Nephron (organoid): Measurements from ENCODE around the gene TMEM238.

Experiments
- H3K27ac Mint-ChIP-seq, 3 experiments: 2 replicates each; pipeline ENCODE4 v1.8.0; 2020; ENCODE audit warnings: mixed read lengths in 3 of 3, mild to moderate bottlenecking in 2 of 3, moderate library complexity in 1 of 3
- H3K27me3 Mint-ChIP-seq: 2 replicates; pipeline ENCODE4 v1.8.0; 2021; ENCODE audit warnings: low read depth, mild to moderate bottlenecking, moderate library complexity, mixed read lengths
- H3K36me3 Mint-ChIP-seq: 2 replicates; pipeline ENCODE4 v1.8.0; 2020; ENCODE audit warnings: low read depth, mixed read lengths
- H3K4me1 Mint-ChIP-seq: 2 replicates; pipeline ENCODE4 v1.8.0; 2020; ENCODE audit warnings: mixed read lengths
- H3K4me3 Mint-ChIP-seq, 3 experiments: 2 replicates each; pipeline ENCODE4 v1.8.0; 2020; ENCODE audit warnings: mild to moderate bottlenecking in 3 of 3, mixed read lengths in 3 of 3, moderate library complexity in 2 of 3
- H3K9me3 Mint-ChIP-seq: 2 replicates; pipeline ENCODE4 v1.8.0; 2020; ENCODE audit warnings: mixed read lengths
- TF ChIP-seq, protein P1 (sequence below), 3 experiments: fragments of 200-600 bp; sonication (generic); IDR thresholded peaks; one replicate each; pipeline ENCODE4 v1.5.0; 2021; ENCODE audit warnings: antibody characterized with exemption in 3 of 3; ENCODE audit not compliant: unreplicated experiment in 3 of 3

The TMEM238 gene

DNA sequence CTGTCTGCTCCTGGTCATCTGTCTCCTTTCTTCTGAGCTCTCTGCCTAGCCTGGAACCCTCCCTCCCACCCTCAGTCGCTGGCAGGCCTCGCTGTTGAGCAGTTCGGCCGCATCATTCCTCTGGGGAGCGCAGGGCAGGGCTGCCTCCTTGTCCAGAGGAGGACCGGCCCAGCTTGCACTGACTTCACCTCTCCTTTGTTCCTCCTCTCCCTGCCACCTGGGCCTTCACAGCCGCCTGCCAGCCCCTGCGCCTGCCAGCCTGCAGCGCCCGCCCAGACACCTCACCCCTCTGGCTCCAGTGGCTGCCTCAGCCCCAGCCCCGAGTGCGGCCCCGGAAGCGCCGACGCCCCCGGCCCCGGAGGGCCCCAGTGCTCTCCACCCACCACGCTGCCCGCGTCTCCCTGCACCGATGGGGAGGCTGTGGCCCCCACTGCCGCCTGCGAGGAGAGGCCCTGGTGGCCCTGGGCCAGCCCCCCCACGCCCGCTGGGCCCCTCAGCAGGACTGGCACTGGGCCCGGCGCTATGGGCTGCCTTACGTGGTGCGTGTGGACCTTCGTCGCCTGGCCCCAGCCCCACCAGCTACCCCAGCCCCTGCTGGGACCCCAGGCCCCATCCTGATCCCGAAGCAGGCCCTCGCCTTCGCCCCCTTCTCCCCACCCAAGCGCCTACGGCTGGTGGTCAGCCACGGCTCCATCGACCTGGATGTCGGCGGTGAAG lies 37.2 kb downstream of the TMEM238 start:
- Mint-ChIP-seq H3K27ac (no peak overlapping the region), H3K36me3 (peaks cover 15% of the 10 kb centered on the region), H3K4me1 (peaks cover 30% of the 10 kb centered on the region), H3K27me3 (peaks cover 20% of the 10 kb centered on the region), H3K9me3 (no peaks in the 10 kb centered on the region), H3K4me3 (no peak overlapping the region)
- TF ChIP-seq, protein P1, sequence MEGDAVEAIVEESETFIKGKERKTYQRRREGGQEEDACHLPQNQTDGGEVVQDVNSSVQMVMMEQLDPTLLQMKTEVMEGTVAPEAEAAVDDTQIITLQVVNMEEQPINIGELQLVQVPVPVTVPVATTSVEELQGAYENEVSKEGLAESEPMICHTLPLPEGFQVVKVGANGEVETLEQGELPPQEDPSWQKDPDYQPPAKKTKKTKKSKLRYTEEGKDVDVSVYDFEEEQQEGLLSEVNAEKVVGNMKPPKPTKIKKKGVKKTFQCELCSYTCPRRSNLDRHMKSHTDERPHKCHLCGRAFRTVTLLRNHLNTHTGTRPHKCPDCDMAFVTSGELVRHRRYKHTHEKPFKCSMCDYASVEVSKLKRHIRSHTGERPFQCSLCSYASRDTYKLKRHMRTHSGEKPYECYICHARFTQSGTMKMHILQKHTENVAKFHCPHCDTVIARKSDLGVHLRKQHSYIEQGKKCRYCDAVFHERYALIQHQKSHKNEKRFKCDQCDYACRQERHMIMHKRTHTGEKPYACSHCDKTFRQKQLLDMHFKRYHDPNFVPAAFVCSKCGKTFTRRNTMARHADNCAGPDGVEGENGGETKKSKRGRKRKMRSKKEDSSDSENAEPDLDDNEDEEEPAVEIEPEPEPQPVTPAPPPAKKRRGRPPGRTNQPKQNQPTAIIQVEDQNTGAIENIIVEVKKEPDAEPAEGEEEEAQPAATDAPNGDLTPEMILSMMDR (IDR thresholded peaks at IDR 0.05; ENCODE audit: unreplicated experiment in 3 of 3) = no peak

DNA sequence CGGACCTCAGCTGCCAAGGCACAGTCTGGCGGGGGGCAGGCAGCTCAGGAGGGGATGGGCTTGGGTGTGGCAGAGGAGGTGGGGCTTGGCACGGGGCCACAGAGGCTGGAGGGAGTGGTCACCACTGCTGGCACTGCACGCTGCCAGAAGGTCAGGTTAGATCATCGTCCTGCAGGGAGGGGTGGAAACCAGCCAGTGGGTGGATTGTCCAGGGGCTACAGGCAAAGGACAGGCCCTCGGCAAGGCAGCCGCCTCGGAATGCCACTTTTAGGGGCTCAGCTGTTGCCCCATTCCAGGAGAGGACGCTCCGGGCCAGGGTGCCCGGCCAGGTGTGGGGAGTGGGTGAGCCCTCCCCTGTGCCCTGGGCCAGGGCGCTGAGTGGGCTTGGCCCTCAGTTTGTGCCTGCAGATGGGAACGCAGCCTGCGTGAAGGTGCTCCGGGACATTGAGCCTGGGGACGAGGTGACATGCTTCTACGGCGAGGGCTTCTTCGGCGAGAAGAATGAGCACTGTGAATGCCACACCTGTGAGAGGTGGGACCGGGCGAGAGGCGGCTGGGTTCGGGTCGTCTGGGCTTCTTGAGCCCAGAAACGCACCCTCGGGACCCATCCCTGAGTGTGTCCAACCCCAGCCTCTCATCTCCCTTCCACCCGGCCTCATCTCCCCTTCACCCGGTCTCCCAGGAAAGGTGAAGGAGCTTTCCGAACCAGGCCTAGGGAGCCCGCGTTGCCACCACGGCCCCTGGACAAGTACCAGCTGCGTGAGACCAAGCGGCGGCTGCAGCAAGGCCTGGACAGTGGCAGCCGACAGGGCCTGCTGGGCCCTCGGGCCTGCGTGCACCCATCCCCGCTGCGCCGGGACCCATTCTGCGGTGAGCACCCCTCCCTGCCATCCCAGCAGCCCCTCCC lies 38.0 kb downstream of the TMEM238 start:
- Mint-ChIP-seq H3K27me3 (peaks cover 12% of the 10 kb centered on the region), H3K9me3 (no peaks in the 10 kb centered on the region), H3K36me3 (peaks cover 19% of the 10 kb centered on the region), H3K4me1 (peaks cover 36% of the 10 kb centered on the region), H3K27ac (no peak overlapping the region), H3K4me3 (peak overlapping the region in 1 of 3 experiments; percentile 56)
- TF ChIP-seq, protein P1 (IDR thresholded peaks at IDR 0.05; ENCODE audit: unreplicated experiment in 3 of 3) = no peak

DNA sequence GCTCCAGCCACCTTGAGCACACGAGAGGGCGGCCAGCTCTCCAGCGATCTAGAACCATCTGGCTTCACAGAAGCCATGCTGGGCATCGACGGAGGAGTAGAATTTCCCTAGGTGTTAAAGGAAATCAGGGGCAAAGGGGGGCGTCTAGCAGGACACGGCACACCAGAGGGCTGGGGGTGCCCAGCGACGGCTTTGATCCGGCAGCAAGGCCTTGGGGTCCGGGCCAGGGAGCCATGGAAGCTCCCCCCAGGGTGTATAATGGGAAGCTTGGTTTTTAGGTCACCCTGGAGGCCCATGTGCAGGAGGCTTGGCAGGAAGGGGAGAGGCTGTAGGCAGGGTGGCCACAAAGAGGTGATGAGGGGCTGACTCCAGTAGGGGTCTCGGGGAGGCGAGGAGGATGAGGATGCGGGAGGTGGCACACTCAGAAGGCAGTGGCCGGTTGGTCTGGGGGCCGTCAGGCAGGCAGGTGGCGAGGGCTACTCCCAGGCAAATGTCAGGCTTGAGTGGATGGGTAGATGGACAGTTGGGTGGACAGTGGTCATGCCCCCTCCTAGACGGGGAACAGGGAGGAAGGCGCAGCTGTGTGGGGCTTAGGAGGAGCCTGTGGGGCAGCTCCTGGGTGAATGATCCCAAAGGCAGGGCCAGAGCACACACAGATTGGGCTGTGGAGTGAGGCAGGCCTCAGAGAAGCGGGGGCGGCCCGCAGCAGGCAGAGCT lies 38.8 kb downstream of the TMEM238 start:
- Mint-ChIP-seq H3K36me3 (peaks cover 19% of the 10 kb centered on the region), H3K4me3 (peak overlapping the region; percentile 7 to 56 (median 44)), H3K4me1 (peaks cover 36% of the 10 kb centered on the region), H3K27ac (peak overlapping the region in 1 of 3 experiments; percentile 26), H3K9me3 (no peaks in the 10 kb centered on the region), H3K27me3 (peaks cover 4% of the 10 kb centered on the region)
- TF ChIP-seq, protein P1 (IDR thresholded peaks at IDR 0.05; ENCODE audit: unreplicated experiment in 3 of 3) = no peak

DNA sequence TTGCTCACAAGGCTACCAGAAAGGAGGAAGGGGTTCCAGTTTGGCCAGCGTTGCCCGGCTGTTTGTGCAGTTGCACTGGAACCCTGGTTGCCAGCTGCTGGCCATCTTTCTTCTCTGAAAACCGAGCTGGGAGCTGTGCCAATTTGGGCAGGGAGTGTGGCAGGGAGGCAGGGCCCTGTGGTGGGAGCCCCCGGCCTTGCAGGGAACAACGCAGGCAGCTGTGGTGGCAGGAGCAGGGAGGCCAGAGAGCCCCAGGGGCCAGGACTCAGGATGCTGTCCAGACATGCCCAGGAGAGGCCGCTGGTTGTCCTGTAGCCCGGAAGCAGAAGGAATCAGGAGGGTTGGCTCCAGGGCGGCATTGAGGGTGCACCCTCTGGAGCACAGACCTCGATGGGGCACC lies 39.6 kb downstream of the TMEM238 start:
- H3K36me3 Mint-ChIP-seq = peaks cover 19% of the 10 kb centered on the region
- H3K27me3 Mint-ChIP-seq = peaks cover 4% of the 10 kb centered on the region
- H3K4me3 Mint-ChIP-seq = no peak overlapping the region
- TF ChIP-seq, protein P1 (IDR thresholded peaks at IDR 0.05; ENCODE audit: unreplicated experiment in 3 of 3) = no peak
- peaks cover 36% of the 10 kb centered on the region for H3K4me1 Mint-ChIP-seq
- H3K27ac Mint-ChIP-seq = no peak overlapping the region
- no peaks in the 10 kb centered on the region for H3K9me3 Mint-ChIP-seq

DNA sequence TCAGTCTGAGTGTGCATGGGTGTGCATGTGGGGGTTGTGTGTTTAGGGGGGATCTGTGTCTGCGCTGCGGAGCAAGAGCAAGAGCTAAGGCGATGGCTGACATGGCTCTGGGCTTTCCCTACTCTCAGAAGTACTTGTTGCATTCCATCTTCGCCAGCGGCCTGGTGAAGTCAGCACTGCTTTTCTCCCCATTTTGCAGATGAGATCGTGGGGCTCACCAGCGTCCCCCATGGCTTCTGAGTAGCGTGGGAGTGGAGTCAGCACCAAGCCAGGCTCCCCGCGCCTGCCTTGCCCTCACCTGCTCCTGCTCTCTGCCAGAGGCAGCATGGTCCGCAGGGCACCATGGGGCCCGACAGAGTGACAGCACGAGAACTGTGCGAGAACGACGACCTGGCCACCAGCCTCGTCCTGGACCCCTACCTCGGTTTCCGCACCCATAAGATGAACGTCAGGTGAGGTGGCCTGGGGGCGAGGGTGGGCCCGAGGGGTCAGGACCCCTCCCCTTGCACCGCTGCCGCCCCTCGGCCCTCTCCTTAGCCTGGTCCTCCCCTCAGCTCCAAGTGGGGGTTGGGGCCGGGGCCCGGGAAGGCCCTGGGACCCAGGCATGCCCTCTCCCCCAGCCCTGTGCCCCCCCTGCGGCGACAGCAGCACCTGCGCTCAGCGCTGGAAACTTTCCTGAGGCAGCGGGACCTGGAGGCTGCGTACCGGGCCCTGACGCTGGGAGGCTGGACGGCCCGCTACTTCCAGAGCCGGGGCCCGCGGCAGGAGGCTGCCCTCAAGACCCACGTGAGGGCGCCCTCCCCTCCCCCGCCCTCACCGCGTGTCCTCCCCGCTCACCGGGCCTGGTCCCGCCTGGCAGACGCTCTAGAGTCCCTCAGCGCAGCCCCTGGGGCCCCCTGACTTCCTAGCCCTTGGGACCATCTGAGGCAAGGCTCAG lies 42.2 kb downstream of the TMEM238 start:
- Mint-ChIP-seq H3K9me3 (no peaks in the 10 kb centered on the region), H3K27me3 (peaks cover 2% of the 10 kb centered on the region), H3K4me1 (peaks cover 28% of the 10 kb centered on the region), H3K36me3 (peaks cover 16% of the 10 kb centered on the region), H3K27ac (peak overlapping the region in 2 of 3 experiments; percentile 31 to 87), H3K4me3 (peak overlapping the region; percentile 76 to 90 (median 88))
- TF ChIP-seq, protein P1 (IDR thresholded peaks at IDR 0.05; ENCODE audit: unreplicated experiment in 3 of 3) = no peak
